ENCODE measurements around the gene KIT.

DNA sequence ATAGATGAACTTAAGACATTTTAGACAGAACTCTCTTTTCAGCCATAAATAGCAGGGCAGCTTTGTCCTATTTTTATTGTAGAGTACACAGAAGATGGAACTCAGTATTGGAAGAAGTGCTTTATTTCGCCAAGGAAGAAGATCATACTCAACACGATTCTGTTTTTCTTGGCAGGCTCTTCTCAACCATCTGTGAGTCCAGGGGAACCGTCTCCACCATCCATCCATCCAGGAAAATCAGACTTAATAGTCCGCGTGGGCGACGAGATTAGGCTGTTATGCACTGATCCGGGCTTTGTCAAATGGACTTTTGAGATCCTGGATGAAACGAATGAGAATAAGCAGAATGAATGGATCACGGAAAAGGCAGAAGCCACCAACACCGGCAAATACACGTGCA lies 37.6 kb downstream of the KIT start:
- TF ChIP-seq, protein P1, sequence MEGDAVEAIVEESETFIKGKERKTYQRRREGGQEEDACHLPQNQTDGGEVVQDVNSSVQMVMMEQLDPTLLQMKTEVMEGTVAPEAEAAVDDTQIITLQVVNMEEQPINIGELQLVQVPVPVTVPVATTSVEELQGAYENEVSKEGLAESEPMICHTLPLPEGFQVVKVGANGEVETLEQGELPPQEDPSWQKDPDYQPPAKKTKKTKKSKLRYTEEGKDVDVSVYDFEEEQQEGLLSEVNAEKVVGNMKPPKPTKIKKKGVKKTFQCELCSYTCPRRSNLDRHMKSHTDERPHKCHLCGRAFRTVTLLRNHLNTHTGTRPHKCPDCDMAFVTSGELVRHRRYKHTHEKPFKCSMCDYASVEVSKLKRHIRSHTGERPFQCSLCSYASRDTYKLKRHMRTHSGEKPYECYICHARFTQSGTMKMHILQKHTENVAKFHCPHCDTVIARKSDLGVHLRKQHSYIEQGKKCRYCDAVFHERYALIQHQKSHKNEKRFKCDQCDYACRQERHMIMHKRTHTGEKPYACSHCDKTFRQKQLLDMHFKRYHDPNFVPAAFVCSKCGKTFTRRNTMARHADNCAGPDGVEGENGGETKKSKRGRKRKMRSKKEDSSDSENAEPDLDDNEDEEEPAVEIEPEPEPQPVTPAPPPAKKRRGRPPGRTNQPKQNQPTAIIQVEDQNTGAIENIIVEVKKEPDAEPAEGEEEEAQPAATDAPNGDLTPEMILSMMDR (IDR thresholded peaks at IDR 0.05): no peak
- TF ChIP-seq POLR2A (IDR thresholded peaks at IDR 0.05; ENCODE audit: low read depth): no peak
